Measurements from ENCODE around the gene IFITM10. TPM values are rescaled to one million over a fixed set of nuclear protein-coding genes. Genes with fewer than 3 reads are reported as not detected.
A peak's percentile ranks its signal among the peaks of the same experiment; 100 is the strongest.

IFITM10 gene
- 0.96 TPM for total RNA-seq

DNA sequence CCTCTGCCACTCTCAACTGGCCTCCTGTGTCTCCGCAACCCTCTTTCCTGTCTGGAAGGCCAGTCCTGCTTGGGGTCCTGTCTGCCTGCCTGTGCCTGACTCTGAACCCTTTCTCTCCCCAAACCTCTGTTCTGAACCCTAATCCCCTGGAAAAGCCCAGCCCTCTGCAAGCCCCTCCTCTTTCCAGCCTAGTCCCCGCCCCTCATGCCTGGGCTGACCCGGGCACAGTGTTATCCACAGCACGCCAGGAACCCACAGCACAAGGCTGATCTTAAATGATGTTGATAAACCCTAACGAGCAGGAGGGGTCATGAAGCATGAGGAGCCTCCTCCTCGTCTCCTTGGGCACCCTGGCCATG, at the start of gene IFITM10:
Gene IFITM10, minus strand, starts transcription at position 115 of the 359 bp plus-strand sequence. CDS start 153 bp downstream, outside the sequence.
- peak; percentile 24 for ATAC-seq

DNA sequence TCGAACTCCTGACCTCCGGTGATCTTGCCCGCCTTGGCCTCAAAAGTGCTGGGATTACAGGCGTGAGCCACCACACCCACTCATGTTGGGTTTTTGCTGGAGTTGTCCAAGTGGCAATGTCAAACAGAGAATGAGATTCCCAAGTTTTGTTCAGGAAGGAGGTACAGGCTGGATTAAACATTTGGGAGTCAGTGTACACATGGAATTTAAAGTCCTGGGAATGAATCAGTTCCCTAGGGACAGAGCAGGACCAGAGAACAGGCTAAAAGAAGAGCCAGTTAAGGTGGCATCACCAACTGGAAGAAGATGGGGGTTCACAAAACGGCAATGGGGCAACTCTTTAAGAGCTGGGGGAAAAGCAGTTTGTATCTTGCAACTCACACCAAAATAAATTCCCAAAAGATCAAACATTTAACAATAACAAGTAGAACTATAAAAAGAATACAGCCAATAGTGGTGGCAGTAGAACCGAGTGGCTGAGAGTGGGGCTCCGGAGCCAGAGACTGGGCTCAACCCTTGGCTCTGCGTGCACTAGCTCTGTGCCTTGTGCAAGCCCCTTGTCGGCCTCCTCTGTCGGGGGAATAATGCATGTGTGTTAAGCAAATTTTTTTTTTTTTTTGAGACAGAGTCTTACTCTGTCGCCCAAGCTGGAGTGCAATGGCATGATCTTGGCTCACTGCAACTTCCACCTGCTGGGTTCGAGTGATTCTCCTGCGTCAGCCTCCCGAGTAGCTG, 47.2 kb upstream of the IFITM10 start:
- no peak for ATAC-seq

DNA sequence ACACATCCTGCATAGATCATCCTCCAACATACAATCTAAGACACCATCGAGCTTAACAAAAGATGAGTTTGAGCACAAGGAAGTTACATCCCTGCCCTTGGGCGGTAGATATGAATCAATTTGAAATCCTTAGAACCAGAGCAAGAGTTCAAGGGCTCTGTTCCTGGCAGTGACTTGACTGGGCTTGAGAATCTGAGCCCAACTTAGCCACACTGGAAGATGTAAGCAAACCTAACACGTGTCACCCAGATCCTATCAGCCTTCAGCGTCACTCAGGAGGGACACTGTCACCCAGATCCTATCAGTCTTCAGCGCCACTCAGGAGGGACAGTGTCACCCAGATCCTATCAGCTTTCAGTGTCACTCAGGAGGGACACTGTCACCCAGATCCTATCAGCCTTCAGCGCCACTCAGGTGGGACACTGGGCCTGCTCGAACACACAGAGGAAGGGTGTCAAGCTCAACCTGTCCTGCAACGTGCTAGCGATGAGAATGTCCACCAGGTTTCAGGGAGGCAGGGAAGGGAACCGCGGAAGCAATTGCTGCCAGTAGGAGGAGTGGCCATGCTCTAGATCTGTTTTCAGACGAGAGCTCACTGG, 46.1 kb upstream of the IFITM10 start:
- ATAC-seq = peak; percentile 93

DNA sequence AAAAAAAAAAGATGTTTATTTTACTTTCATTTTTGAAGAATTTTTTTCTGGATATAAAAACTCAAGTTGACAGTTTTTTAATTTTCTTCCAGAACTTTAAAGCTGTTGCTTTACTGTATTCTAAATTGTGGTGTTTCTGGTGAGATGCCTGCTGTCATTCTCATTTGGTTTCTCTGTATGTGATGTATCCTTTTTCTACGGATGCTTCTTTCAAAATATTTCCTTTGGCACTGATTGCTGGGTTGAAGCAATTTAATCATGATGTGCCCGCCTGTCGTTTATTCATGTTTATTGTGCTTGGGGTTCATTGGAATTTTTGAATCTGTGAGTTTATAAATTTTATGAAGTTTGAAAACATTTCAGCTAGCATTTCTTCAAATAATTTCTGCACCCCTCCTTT, 42.7 kb upstream of the IFITM10 start:
- ATAC-seq = no peak

DNA sequence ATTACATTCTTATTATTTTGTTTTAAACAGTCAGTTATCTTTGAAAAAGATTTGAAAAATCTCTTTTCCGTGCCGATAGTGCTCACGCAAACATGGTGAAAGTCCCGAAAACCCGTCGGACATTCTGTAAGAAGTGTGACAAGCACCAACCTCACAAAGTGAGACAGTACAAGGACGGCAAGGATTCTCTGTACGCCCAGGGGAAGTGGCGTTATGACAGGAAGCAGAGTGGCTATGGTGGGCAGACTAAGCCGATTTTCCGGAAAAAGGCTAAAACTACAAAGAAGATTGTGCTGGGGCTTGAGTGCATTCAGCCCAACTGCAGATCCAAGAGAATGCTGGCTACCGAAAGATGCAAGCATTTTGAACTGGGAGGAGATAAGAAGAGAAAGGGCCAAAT, 42.1 kb upstream of the IFITM10 start:
- ATAC-seq = no peak

DNA sequence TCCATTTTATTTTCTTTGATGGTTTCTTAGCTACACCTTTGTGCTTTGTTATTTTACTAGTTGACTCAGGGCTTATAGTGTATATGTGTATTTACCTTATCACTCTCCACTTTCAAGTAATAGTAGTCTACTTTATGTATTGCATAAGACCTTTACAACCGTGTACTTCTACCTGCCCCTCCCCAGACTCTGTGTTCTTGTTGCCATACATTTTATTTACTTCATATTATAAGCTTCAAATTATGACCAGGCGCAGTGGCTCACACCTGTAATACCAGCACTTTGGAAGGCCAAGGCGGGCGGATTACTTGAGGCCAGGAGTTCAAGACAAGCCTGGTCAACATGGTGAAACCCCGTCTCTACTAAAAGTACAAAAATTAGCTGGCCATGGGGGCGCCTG, 41.5 kb upstream of the IFITM10 start:
- no peak for ATAC-seq

DNA sequence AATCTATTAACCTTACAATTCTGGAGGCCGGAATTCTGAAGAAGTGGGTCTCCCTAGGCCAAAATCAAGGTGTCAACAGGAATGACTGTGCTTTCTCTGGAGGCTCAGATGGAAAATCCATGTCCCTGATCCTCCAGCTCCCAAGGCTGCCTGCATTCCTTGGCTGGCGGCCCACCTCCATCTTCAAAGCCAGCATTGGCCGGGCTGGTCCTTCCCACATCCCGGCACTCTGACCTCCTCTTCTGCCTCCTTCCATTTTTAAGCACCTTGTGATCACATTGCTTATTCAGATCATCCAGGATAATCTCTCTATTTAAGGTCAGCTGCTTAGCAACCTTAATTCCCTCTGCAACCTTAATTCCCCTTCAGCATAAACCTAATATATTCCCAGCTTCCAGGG, 36.1 kb upstream of the IFITM10 start:
- no peak for ATAC-seq

DNA sequence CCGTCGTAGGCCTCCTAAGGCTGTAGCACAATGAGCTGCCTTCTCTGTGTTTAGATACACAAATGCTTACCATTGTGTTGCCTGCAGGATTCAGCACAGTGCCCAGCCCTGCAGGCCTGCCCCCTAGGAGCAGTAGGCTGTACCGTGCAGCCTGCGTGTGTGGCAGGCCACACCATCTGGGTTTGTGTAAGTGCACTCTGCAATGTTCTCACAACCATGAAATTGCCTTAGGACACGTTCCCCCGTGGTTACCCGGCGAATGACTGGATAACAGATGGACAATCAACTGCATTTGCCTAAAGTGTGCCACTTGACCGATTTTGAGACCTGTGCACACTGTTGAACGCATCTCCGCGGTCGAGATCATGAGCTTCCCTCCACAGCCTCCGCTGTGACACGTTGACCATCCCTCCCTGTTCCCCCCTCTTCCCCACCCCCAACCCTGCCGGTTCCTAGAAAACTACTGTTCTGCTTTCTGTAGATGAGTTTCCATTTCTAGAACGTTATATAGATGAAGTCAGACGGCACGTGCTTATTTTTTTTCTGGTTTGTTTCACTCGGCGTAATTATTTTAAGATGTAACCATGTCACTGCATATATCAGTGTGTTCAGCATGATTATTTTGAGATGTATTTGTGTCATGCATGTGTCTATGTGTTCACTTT, 35.5 kb upstream of the IFITM10 start:
- ATAC-seq = no peak

DNA sequence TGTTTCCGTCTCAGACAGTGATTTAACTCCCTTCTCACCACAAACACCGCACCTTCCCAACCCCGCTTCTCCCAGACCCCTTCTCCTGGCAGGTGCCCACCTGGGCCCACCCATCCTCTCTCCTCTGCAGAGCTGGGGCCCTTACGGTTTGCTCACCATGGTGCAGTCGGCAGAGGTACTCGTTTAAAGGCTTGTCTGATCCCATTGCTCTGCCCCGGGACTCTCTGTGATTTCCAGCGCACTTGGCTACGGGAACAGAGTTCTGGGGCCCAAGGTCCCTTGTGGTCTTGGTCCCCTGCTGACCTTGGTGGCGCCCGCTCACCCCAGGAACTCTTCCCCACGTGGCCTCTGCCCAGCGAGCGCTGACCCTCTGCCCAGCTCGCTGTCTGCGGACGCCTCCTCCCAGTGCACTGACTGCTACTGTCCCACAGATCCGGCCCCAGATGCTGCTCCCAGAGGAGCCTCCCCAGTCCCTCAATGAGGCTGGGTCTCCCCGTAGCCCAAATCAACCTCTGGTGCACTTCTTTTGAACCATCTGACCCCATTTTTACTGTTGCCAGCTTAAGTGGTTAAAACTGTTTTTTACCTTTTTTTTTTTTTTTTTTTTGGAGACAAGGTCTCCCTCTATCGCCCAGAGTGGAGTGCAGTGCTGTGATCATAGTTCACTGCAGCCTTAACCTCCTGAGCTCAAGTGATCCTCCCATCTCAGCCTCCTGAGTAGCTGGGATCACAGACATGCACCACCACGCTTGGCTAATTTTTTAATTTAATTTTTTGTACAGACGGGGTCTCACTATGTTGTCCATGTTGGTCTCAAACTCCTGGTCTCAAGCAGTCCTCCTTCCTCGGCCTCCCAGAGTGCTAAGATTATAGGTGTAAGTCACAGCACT, 34.6 kb upstream of the IFITM10 start:
- ATAC-seq = no peak

DNA sequence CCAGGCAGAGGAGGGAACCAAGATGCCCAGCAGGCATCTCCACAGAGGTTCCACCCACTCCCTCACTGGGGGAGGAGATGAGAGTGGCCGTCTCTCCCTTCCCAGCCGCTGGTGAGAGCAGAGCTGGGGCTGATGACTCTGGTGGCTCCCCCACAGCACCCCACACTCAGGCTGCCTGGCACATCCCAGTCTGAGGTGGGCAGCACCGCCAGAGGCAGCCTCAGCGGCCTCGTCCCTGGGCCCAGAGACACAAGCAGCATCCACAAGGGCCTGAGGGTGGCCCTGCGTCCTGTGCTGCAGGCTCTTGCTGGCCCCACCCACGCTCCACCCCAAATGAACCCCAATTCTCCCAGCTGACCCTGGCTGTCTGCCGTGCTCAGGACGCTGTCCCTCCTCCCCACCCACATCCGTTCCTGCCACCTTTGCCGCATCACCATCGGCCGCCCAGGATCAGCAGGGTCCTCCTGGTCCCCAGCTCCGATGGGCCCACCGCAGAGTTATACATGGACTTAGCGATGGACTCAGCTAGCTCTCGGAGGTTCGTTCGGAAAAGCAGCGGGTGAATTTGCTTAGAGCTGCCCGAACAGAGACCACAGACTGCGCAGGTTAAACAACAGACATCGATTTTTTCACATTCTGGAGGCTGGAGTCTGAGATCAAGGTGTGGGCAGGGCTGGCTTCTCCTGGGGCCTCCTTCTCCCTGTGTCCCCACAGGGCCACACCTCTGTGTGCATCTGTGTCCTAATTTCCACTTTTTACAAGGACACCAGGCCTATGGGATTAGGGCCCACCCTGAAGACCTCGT, 33.5 kb upstream of the IFITM10 start:
- ATAC-seq = no peak

DNA sequence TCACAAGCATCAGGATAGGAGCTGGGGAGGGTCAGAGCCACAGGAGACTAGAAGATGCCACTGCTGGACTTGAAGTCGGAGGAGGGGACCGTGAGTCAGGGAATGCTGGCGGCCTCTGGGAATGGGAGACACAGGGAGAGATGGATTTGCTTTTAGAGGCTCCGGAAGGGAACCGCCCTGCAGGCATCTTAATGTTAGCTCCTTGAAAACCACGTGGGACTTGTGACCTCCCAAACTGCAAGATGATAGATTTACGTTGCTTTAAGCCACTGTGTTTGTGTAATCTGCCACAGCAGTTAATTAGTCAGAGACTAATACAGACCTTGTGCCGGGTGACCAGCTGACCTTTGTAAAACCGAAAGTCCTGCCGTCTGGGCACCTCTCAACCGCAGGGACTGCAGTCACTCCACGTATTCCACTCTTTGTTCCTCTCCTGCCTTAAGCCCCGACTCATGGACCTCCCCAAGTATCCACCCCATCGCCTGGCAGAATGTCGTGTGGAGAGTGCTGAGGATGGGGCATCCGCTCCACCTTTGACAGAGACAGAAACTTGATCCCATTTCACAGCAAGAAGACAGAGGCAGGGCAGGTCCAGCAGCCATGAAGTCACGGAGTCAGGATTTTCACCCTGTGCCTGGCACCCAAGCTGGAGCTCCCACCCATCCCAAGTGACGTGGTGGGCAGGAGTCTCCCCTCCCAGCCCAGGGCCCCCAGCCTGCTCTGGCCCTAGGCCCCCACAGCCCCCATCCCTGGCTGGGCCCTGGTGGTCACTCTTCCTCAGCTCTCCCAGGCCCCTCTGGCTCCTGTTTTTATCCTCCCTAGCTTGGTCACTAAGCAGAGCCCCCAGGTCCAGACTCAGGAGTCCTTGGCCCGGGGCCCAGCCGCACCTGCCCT, 32.7 kb upstream of the IFITM10 start:
- no peak for ATAC-seq

DNA sequence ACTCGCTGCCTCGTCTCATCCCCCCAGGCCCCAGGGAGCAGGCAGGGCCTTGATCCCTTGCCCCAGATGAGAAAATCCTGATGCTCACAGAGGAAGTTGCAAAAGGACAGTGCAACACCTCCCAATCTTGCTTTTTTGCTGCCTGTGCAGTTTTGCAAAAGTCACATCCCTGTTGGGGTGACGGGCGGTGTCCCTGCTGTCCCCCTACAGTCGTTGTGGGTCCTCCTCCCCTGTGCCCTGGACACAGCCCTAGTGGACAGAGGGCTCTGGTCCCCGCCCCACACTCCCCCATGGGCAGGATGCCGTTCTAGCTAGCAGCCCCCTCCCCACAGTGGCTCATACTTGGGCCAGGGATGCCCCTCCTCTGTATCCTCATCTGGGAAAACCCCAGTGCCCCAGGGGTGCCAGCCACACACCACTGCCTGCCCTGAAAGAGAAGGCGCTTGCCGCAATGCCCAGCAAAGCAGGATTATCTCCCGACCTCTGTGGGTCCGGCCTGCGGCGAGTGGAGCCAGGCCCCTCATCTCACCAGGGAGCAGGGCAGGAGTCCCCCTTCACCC, 31.7 kb upstream of the IFITM10 start:
- ATAC-seq = no peak

DNA sequence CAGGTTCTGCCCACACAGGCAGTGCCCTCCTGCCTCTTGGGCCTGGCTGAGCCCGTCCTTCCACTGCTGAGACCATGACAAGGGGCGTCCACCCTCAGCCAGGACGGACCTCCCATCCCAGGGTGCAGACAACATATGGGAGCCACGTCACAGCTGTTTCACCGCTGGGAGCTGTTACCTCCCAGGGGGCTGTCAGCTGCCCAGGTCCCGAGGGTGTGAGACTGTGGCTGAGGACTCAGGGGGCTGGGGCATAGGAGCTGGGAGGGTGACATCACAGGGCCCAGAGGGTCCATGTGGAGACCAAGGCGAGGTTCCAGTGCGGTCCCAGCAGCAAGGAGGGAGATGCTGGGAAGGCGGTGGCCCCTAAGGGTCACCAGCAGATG, 31.2 kb upstream of the IFITM10 start:
- no peak for ATAC-seq

DNA sequence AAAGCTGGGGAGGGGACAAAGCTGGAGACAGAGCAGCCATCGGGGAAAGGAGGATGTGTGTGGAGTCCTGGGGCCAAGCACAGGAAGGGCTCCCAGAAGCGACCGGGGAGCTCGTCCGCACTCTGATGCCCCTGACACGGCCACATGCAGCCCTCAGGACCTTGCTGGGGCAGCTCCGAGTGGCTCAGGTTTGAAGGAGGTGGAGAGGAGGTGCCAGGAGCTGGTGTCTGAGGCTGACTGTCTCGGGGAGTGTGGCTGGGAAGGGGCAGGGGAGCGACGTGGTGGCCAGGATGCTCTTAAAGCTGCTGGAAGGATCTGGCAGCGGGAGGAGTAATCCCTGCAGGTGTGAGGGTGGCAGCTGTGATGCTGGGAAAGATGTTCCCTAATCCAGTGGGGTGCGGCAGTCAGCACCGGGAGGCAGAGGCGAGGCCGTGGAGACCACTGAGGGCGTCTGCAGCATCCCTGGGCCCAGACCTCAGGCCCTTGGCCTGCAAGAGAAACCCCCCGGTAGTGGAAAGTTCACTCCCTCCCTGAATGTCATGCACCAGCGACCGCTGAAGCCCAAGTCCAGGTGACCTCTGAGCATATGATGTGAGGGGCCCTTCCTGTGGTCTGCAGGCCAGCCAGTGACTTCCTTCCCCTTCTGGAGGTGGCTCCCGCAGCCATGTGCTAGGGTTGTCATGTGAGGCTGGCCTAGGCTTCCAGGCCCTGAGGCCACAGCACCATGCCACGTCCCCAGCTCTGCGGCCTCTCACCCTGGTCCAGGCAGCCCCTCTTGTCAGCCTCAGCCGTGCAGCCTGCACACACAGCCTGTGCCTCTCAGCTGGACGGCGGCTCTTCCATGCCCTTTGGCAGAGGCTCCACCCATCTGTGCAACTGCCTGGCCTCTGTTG, 30.6 kb upstream of the IFITM10 start:
- ATAC-seq = no peak

DNA sequence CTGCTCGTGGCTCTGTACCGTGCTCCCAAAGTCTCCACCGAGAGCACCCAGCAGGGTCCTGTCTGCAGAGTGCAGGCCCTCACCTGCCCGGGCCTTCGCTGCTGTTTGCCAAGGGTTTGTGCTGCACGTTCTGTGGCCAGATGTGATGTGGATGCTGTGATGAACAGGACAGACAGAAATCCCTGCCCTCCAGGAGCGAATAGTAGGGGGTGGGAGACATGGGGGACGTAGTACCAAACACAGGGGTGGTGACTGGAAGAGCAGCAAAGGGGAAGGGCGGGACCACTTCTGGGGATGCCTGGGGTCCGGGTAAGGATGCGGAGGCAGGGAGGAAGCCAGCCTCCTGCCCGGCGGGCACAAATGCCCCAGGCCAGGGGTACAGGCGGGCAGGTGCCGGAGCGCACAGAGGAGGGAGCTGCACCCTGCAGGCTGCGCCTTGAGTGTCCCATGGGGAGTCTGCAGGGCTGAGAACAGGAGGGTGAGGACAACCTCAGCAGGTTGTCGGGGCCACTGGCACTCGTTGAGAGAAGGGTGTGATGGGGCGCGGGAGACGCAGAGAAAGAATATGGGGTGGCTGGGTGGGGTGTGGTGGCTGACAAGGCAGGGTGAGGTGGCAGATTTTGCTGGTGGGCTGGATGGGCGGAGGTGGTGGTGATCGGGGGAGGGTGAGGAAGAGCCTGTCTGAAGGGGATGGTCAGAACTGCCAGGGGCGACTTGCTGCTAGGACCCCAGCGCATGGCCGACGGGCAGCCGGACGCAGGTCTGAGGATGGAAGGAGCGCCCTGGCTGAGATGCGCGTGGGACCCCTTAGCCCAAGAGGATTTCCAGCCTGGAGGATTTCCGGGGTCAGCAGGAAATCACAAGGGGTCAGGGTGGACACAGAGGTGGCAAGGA, 29.7 kb upstream of the IFITM10 start:
- no peak for ATAC-seq

DNA sequence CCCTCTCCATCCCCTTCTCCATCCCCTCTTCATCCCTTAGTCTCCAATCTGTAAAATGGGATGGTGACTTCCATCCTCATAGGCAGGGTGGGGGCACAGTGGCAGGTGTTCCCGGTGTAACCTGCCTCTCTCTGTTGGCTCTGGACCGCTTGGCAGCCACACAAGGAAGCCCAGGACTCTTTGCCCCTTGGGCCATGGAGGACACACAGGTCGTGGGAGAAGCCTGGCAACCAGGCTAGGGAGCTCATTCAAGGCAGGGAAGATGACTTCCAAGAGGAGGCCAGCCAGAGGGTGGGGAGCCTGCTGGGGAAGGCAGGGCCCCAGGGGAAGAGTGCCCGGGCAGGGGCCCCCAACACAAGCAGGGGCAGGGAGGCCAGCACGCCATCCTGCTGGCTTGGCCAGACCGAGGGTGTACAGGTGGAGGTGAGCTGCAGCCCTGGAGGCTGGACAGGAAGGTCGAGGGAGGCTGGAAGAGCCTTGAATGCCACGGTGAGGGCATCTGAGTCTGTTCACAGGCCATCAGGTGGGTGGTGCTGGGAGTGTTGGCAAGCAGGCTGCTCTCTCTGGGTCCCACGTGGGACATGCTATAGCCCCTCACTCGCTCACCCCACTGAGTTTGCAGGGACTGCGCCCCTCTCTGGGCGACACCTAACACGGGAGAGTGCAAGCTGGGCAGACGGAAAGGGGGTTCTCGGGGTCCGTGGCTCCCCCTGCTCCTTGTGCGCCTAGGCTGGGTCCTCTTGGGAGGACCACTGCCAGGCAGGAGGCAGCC, 28.8 kb upstream of the IFITM10 start:
- no peak for ATAC-seq

DNA sequence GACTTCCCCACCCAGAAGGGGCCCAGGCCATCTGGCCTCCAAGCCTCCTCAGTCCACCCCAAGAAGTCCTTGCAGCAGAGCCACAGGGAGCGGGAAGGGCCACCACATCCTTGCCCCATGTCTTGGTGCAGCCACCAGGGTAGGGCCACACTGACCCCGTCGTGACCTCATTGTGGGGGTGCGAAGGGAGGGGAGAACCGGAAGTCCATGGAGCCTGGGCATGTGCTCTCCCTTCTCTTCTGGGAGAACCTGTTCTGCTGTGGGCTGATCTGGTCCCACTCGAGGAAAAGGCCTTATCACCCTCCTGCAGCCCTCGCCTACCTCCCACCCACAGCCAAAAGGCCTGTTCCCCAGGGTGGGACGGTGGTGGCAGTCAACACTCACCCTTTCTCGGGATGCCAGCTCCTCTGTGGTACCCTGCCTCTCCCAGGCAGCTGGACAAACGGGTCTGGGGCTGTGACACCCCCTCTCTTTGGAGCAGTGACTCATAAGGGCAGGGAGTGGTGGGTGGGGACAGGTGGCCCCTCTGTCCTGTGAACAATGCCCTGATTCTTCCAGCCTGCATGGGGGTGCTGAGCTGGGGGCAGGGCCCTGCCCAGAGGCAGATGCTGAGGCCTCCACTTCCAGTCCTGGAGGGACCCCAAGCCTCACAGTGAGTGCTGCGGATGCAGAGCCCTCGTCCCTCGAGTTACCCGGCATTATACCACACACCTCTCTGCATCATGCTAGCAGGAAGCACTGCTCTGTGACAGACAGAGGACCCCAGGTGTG, 27.9 kb upstream of the IFITM10 start:
- ATAC-seq = peak; percentile 13
